K562 (cell line): ENCODE data around the gene SLC29A4. TPM values are rescaled to one million over a fixed set of nuclear protein-coding genes. Genes with fewer than 3 reads are reported as not detected.

Experiments used
- BCLAF1 ChIP-seq, 2 experiments: fragments of 450-650 bp in 1 of 2; IDR thresholded peaks; 2 replicates each; pipeline ENCODE4 v1.6.1; 2011 to 2017; ENCODE audit warnings: low read depth in 2 of 2, antibody characterized with exemption in 1 of 2, borderline replicate concordance in 1 of 2, low read length in 1 of 2, mild to moderate bottlenecking in 1 of 2, mixed read lengths in 1 of 2; ENCODE audit not compliant: control insufficient read depth in 1 of 2
- DACH1 ChIP-seq: fragments of 450-650 bp; IDR thresholded peaks from 2 replicates; pipeline ENCODE4 v1.6.1; 2018; ENCODE audit not compliant: partially characterized antibody
- DIDO1 ChIP-seq: fragments of 450-650 bp; IDR thresholded peaks from 2 replicates; pipeline ENCODE4 v1.6.1; 2016; ENCODE audit warnings: low read depth, missing biosample characterization, missing genetic modification characterization
- DNMT1 ChIP-seq: fragments of 450-650 bp; IDR thresholded peaks from 2 replicates; pipeline ENCODE4 v1.6.1; 2016; ENCODE audit warnings: antibody characterized with exemption, mild to moderate bottlenecking
- DPF2 ChIP-seq: fragments of 450-650 bp; IDR thresholded peaks from 2 replicates; pipeline ENCODE4 v1.6.1; 2016
- EZH2 ChIP-seq: IDR thresholded peaks from 2 replicates; pipeline ENCODE4 v1.6.1; 2012; ENCODE audit warnings: low read depth, mild to moderate bottlenecking, inconsistent platforms, low read length, borderline replicate concordance
- KLF13 ChIP-seq: fragments of 450-650 bp; IDR thresholded peaks from 2 replicates; pipeline ENCODE4 v1.6.1; 2016; ENCODE audit warnings: missing genetic modification characterization, low read depth, mild to moderate bottlenecking, missing compliant biosample characterization, moderate library complexity, borderline replicate concordance
- NR2C2 ChIP-seq, 2 experiments: fragments of 200-800 bp in 1 of 2; sonication (Bioruptor generic) in 1 of 2; sonication (generic) in 1 of 2; formaldehyde crosslinking in 1 of 2; IDR thresholded peaks; 2 replicates each; pipeline versions ENCODE4 v1.6.1 to v1.8.0; 2016 to 2022; ENCODE audit warnings: mild to moderate bottlenecking in 1 of 2, missing compliant biosample characterization in 1 of 2, missing genetic modification characterization in 1 of 2, missing genetic modification reagents in 1 of 2
- PHF8 ChIP-seq: fragments of 200-600 bp; sonication (generic); IDR thresholded peaks from 2 replicates; pipeline ENCODE4 v1.6.1; 2012; ENCODE audit warnings: mixed run types, mild to moderate bottlenecking, inconsistent platforms, low read length, moderate library complexity, borderline replicate concordance
- PKNOX1 ChIP-seq: fragments of 450-650 bp; IDR thresholded peaks from 2 replicates; pipeline ENCODE4 v1.6.1; 2016
- RBBP5 ChIP-seq: fragments of 200-600 bp; sonication (generic); IDR thresholded peaks from 2 replicates; pipeline ENCODE4 v1.6.1; 2012; ENCODE audit warnings: borderline replicate concordance, mild to moderate bottlenecking, low read length, control low read depth, inconsistent platforms; ENCODE audit not compliant: insufficient read depth, poor library complexity, severe bottlenecking
- RBM15 ChIP-seq: fragments of 200-400 bp; formaldehyde crosslinking; IDR thresholded peaks from 2 replicates; pipeline ENCODE4 v1.6.1; 2018; ENCODE audit warnings: mild to moderate bottlenecking, low read length, moderate library complexity; ENCODE audit not compliant: insufficient read depth
- SMAD2 ChIP-seq: fragments of 150-350 bp; IDR thresholded peaks from 2 replicates; pipeline ENCODE4 v1.6.1; 2014; ENCODE audit warnings: low read depth, mild to moderate bottlenecking, low read length
- SMARCA4 ChIP-seq: fragments of 450-650 bp; IDR thresholded peaks from 2 replicates; pipeline ENCODE4 v1.6.1; 2016
- STAG1 ChIP-seq: sonication (generic); formaldehyde crosslinking; IDR thresholded peaks from 2 replicates; pipeline ENCODE4 v1.5.0; 2020; ENCODE audit warnings: missing genetic modification reagents, borderline replicate concordance
- TRIM25 ChIP-seq: fragments of 450-650 bp; IDR thresholded peaks from 2 replicates; pipeline ENCODE4 v1.7.0; 2016; ENCODE audit warnings: borderline replicate concordance
- ZBED1 ChIP-seq: IDR thresholded peaks from 2 replicates; pipeline ENCODE4 v1.6.1; 2014
- ZBTB5 ChIP-seq: fragments of 450-650 bp; IDR thresholded peaks from 2 replicates; pipeline ENCODE4 v1.6.1; 2017; ENCODE audit warnings: antibody characterized with exemption
- ZKSCAN1 ChIP-seq: fragments of 150-350 bp; IDR thresholded peaks from 2 replicates; pipeline ENCODE4 v1.6.1; 2016; ENCODE audit warnings: low read depth, low read length
- ZNF12 ChIP-seq: sonication (generic); formaldehyde crosslinking; IDR thresholded peaks from 2 replicates; pipeline ENCODE4 v1.4.0; 2020; ENCODE audit warnings: mild to moderate bottlenecking, missing genetic modification reagents
- polyA plus RNA-seq, 8 experiments: library from polyadenylated mRNA; depleted of rRNA in 4 of 8; stranded (reverse) in 5 of 8; unstranded in 3 of 8; fragments of >200 nt; fragmentation: Nextera tagmentation in 2 of 8; fragmentation: Illumina TruSeq in 1 of 8; extraction: Ambion mirVana in 2 of 8; extraction: Trizol in 1 of 8; gene quantifications; 2 replicates each; pipeline versions ENCODE4 v1.2.1 to v1.2.3, GENCODE V29; 2011 to 2014; ENCODE audit warnings: inconsistent platforms in 1 of 8, missing spikeins in 1 of 8
- total RNA-seq, 7 experiments: library from RNA; depleted of rRNA in 6 of 7; stranded (reverse); fragments of >200 nt in 6 of 7; fragmentation: Illumina TruSeq in 2 of 7; extraction: Trizol in 2 of 7; gene quantifications; 2 replicates each; pipeline versions ENCODE4 v1.2.1 to v1.2.3, GENCODE V29; 2011 to 2021; ENCODE audit warnings: low replicate concordance in 1 of 7

SLC29A4 gene
- total and polyA plus RNA-seq, 9 of the 15 experiments (the other 6 are each of a cell fraction or from before 2014, with no cell fraction given) = 0.01 to 1.2 (median 0.37) TPM

GRCh38 chr7:5282543-5283316 is at the start of gene SLC29A4 (continued):
- TF ChIP-seq TRIM25 (no peak), ZBED1 (no peak), SMARCA4 (no peak), KLF13 (tag) (no peak), DPF2 (0 out of 2 replicates have a peak, but pooled peaks have one; percentile 24), DIDO1 (no peak), ZBTB5 (no peak), ZKSCAN1 (no peak), NR2C2 (CRISPR knock-in tag; IDR thresholded peaks at IDR 0.05) (no peak), NR2C2 (tag; IDR thresholded peaks at IDR 0.05) (no peak), RBM15 (no peak), SMAD2 (no peak), DNMT1 (no peak), ZNF12 (CRISPR knock-in tag) (no peak), DACH1 (no peak), BCLAF1 (IDR thresholded peaks at IDR 0.05; ENCODE audit: borderline replicate concordance in 1 of 2, control insufficient read depth in 1 of 2, low read depth in 2 of 2, low read length in 1 of 2) (no peak), PKNOX1 (peak; percentile 51), EZH2 (no peak), STAG1 (no peak), RBBP5 (no peak), PHF8 (peak; percentile 15; the same call in 1 of the 2 replicates)
